Stimulated activated CD4-positive, alpha-beta T cell treated with anti-CD3 and anti-CD28 coated beads, Interleukin-4, amount 100 ng/mL, for 4 hours (primary cell): ENCODE results near the gene HECW1.
"Not testable (repeated sequence)": the region's sequence is repeated elsewhere in the genome, so short reads cannot be mapped to it uniquely, and the experiment has no call there.

Experiments used
- DNase-seq, 2 experiments: peaks; one replicate each; pipeline ENCODE4 v3.0.0-alpha.2; 2020

HECW1 gene

DNA sequence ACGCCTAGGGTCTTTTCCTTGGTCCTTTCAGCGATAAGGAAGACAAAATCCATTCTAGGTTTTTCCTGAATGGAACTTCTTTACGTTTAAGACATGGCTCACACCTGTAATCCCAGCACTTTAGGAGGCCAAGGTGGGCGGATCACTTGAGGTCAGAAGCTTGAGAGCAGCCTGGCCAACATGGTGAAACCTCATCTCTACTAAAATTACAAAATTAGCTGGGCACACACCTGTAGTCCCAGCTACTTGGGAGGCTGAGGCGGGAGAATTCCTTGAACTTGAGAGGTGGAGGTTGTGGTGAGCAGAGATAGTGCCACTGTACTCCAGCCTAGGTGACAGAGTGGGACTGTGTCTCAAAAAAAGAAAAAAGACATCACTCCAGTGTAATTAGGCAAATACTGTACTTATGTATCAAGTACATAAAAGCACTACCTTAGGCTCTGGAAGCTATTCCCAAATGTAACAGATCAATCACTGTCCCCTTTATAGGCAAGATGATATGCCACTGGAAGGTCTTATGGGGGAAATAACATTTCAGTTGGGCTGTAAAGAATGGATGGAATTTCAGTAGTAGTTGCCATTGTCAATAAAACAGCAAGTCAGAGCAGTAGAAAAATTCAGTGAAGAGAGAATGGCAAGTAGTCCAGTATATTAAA, 476.2 kb downstream of the HECW1 start:
- DNase-seq = no peak

GRCh38 chr7:43589133-43589478, 476.7 kb downstream of the HECW1 start:
- no peak for DNase-seq

DNA sequence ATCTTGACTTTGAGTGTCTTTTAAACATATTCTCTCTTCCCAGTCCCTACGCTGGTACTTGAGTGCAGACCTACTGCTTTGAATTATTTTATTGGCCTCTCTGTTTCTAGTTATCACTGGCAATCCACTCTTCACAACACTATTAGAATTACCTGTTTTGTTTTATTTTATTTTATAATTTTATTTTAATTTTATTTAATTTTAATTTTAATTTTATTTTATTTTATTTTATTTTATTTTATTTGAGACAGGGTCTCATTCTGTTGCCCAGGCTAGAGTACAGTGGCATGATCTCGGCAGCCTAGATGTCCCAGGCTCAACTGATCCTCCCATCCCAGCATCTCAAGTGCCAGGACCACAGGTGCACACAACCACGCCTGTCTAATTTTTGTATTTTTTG, 477.3 kb downstream of the HECW1 start:
- DNase-seq = no peak

GRCh38 chr7:43590862-43591557, 478.6 kb downstream of the HECW1 start:
- DNase-seq = no peak

- DNase-seq = no peak
Measured at GRCh38 chr7:43591558-43592180, 479.2 kb downstream of the HECW1 start.

- no peak for DNase-seq
Measured at GRCh38 chr7:43592326-43592725, 479.9 kb downstream of the HECW1 start.

GRCh38 chr7:43593010-43593409, 480.6 kb downstream of the HECW1 start:
- DNase-seq = no peak

DNA sequence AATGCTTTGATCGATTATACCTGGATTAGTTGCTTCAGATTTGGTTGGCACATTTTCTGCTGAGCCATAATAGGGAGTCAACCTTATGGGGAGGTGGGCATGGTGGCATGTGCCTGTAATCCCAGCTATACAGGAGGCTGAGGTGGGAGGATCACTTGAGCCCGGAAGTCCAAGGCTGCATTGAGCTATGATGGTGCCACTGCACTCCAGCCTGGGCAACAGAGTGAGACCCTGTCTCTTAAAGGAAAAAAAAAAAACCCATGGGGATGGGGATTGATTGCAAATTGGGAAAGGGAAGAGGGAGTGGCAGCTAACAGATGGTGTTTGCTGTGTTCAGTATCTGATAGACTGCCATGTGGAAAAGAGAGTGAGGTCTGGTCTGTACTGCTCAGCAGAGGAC, 481.6 kb downstream of the HECW1 start:
- DNase-seq = no peak

GRCh38 chr7:43596426-43596825, 484.0 kb downstream of the HECW1 start:
- not testable (repeated sequence) for DNase-seq

GRCh38 chr7:43600056-43600455, 487.6 kb downstream of the HECW1 start:
- no peak for DNase-seq

DNA sequence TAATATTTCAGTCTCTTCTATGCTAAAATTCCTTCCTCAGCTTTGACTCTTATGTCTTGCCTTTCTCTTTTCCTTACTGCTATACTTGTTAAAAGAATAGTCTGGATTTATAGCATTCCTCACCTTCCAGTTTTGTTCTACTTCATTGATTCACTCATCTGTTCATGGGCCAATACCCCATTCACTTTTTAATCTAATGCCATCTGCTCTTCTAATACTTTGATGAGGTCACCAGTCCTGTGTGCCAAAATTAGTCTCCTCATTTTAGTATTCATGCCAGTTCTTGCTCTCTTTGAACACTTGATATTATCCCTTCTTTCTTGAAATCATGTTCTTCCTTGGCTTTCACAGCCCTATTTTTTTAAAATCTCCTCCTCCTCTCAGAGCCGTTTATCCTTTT, 489.8 kb downstream of the HECW1 start:
- no peak for DNase-seq

DNA sequence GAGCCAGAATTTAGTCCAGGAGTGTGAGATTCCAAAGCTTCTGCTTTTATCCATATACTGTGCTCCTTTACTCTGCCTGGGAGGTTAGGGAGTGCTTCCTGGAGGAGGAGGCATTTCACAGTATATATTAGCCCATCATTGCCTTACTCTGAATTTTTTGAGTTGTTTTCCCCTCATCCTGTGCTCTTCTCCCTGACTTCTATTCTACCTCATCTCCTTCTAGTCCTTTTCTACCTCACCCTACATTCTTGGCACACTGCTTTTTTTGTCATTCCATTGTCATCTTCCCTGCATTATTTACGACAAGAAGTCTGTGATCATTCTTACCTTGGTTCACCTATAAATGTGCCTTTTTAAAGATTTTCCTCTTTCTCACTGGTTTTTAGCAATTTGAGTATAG, 491.8 kb downstream of the HECW1 start:
- no peak for DNase-seq

DNA sequence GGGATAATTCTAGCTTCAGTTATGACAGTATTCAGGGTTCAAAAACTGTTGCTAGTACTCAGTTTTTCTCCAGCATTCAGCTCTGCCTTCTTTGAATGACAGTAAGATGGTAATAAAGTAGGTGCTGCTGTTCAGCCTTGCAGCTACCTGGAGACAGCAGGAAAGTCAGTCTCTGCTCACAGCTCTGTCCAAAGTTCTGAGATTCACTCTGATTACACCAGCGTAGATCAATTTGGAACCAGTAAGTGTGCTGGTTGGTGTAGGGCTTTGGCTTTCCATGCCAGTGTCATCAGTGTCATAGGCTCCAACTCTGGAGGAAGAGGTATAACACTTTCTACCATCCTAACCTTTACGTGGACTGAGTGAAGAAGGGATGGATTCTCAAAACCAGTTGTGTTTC, 496.6 kb downstream of the HECW1 start:
- DNase-seq = no peak

DNA sequence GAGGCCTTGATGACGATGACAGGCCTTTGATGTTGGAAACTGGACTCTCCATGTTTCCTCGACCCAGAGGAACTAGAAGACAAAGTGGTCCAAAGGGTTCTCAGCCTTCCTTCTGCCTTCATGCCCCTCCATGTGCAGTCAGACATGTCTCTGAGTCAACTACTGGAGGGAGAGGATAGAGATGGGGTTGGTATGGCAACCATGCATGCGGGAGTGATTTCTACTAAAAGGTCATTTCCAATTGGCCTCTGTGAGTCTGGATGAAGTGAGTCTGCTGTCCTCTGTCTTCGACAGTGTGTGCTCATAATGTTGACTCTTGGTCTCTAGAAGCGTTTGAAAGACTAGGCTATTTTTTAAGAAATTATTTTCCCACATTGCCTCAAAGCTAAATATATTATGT, 499.7 kb downstream of the HECW1 start:
- DNase-seq = no peak

- no peak for DNase-seq
Measured at GRCh38 chr7:43612599-43613589, 500.4 kb downstream of the HECW1 start.
